Cardiac muscle cell (in vitro differentiated cells and primary cell): ENCODE results near the gene KRT17. TPM values are rescaled to one million over a fixed set of nuclear protein-coding genes. Genes with fewer than 3 reads are reported as not detected.
A peak's percentile ranks its signal among the peaks of the same experiment; 100 is the strongest.

ENCODE experiments used
- DNase-seq, 2 donors: peaks; one replicate each; pipeline versions ENCODE4 v3.0.0 to v3.0.0-alpha.2; 2010 to 2017; ENCODE audit warnings: low read depth in 1 of 2, low spot score in 1 of 2
- H3K27ac ChIP-seq: fragments of 200-600 bp; sonication (generic); 2 replicates; pipeline ENCODE4 v1.5.1; 2016
- H3K27me3 ChIP-seq: fragments of 200-600 bp; sonication (generic); 2 replicates; pipeline ENCODE4 v1.6.0; 2016; ENCODE audit warnings: control low read depth
- H3K36me3 ChIP-seq: fragments of 200-600 bp; sonication (generic); 2 replicates; pipeline ENCODE4 v1.5.1; 2016; ENCODE audit warnings: control low read depth
- H3K4me1 ChIP-seq: fragments of 200-600 bp; sonication (generic); 2 replicates; pipeline ENCODE4 v1.8.1; 2017; ENCODE audit warnings: low read depth, mild to moderate bottlenecking, mixed run types
- H3K4me3 ChIP-seq: fragments of 200-600 bp; sonication (generic); 2 replicates; pipeline ENCODE4 v1.5.1; 2016; ENCODE audit warnings: mild to moderate bottlenecking
- H3K9me3 ChIP-seq: fragments of 200-600 bp; sonication (generic); 2 replicates; pipeline ENCODE4 v1.5.1; 2017; ENCODE audit warnings: low read depth, mild to moderate bottlenecking, control low read depth
- polyA plus RNA-seq: library from polyadenylated mRNA; unstranded; fragments of >200 nt; fragmentation: Nextera tagmentation; extraction: Ambion mirVana; gene quantifications from 2 replicates; pipeline ENCODE4 v1.2.1, GENCODE V29; 2016
- total RNA-seq: library from RNA; depleted of rRNA; stranded (reverse); fragments of >200 nt; gene quantifications from 2 replicates; pipeline ENCODE4 v1.2.3, GENCODE V29; 2016
- TF ChIP-seq, protein P1 (sequence below): IDR thresholded peaks from 2 replicates; pipeline ENCODE4 v1.5.1; 2012; ENCODE audit warnings: low read depth, mild to moderate bottlenecking, low read length

KRT17 gene
- total and polyA plus RNA-seq, 2 experiments from 2014 or later, result 1.2 TPM; not detected in 1

GRCh38 chr17:41655611-41656111, 31.3 kb upstream of the KRT17 start:
- no peak overlapping the region for H3K27ac ChIP-seq
- no peaks in the 10 kb centered on the region for H3K27me3 ChIP-seq
- H3K4me1 ChIP-seq, result no peaks in the 10 kb centered on the region
- TF ChIP-seq, protein P1, sequence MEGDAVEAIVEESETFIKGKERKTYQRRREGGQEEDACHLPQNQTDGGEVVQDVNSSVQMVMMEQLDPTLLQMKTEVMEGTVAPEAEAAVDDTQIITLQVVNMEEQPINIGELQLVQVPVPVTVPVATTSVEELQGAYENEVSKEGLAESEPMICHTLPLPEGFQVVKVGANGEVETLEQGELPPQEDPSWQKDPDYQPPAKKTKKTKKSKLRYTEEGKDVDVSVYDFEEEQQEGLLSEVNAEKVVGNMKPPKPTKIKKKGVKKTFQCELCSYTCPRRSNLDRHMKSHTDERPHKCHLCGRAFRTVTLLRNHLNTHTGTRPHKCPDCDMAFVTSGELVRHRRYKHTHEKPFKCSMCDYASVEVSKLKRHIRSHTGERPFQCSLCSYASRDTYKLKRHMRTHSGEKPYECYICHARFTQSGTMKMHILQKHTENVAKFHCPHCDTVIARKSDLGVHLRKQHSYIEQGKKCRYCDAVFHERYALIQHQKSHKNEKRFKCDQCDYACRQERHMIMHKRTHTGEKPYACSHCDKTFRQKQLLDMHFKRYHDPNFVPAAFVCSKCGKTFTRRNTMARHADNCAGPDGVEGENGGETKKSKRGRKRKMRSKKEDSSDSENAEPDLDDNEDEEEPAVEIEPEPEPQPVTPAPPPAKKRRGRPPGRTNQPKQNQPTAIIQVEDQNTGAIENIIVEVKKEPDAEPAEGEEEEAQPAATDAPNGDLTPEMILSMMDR, result no peak
- DNase-seq, result peak in 1 of 2 donors; percentile 34
- H3K4me3 ChIP-seq, result no peak overlapping the region
- H3K36me3 ChIP-seq, result no peaks in the 10 kb centered on the region
- no peaks in the 10 kb centered on the region for H3K9me3 ChIP-seq

DNA sequence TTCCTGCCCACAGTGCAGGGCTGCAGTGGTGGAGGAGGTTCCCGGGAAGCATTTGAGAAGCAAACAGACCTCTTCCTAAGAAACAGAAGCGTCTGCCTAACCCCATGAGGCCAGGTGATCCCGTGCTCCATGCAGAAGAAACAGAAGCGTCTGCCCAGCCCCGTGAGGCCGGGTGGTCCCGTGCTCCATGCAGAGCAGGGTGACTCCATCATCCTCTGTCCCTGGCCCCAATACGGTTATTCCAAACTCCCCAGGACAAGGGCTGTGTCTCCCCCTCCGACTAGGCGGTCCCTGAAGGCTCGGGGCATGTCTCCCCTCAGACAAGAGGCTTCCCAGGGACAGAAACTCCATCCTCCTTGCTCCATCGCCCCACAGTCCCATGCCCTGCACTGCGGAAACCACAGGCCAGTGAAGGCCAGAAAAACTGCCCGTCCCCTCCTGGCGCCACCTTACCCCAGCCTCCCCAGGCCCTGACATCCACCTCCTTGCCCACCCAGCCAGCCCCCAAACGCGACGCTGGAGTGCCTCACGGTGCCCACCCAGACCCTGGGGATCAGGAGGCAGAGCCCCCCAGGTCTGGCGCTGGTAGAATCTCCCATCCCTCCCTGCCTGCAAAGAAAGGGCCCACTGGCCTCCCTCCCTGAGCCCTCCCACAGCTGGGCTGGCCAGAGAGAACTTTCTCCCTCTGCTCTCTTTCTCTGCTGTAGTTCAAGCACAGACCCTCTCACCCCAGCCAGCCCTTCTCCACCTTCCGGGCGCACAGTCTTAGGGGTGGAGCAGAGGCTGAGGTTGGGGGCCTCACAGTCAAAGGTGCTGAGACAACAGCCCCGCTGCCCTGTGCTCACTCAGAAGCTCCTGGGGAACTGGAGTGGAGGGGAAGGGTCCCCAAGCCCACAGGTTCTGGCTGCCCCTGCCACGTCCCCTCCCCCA, 30.6 kb upstream of the KRT17 start:
- TF ChIP-seq, protein P1, result no peak
- DNase-seq, result no peak
- Histone ChIP-seq H3K27ac (no peak overlapping the region), H3K9me3 (no peaks in the 10 kb centered on the region), H3K4me3 (no peak overlapping the region), H3K36me3 (no peaks in the 10 kb centered on the region), H3K4me1 (no peaks in the 10 kb centered on the region), H3K27me3 (no peaks in the 10 kb centered on the region)

- Histone ChIP-seq H3K4me3 (no peak overlapping the region), H3K4me1 (no peaks in the 10 kb centered on the region), H3K36me3 (no peaks in the 10 kb centered on the region), H3K27me3 (no peaks in the 10 kb centered on the region), H3K27ac (no peak overlapping the region), H3K9me3 (no peaks in the 10 kb centered on the region)
- DNase-seq, result no peak
- TF ChIP-seq, protein P1, result no peak
Observed at GRCh38 chr17:41653892-41654677, 29.7 kb upstream of the KRT17 start.

GRCh38 chr17:41653421-41653820, 29.0 kb upstream of the KRT17 start:
- TF ChIP-seq, protein P1, result no peak
- Histone ChIP-seq H3K27me3 (no peaks in the 10 kb centered on the region), H3K4me1 (no peaks in the 10 kb centered on the region), H3K27ac (no peak overlapping the region), H3K9me3 (no peaks in the 10 kb centered on the region), H3K36me3 (no peaks in the 10 kb centered on the region), H3K4me3 (no peak overlapping the region)
- DNase-seq, result no peak

DNA sequence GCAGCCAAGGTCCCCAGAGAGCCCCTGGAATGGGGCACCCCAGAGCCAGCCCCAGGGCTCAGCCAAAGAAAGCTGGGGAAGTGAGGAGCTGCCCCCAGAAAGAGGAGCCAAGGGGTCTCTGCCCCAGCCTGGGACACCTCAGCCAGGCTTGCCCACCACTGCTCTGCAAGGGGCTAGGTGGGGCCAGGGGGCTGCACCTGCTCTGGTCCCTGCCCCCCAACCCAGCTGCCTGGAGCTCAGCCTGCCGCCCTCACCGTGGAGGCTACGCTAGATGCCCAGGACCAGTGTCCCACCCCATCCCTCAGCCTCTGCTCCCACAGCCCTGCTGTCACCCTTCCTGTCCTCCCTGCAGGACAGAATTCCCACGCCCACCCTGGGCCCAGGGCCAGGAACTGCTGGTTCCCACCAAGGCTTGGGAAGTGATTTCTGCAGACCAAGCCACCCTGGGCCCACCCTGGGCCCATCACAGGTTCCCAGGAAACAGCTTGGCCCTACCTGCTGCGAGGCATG, 28.1 kb upstream of the KRT17 start:
- Histone ChIP-seq H3K4me3 (no peak overlapping the region), H3K27ac (no peak overlapping the region), H3K4me1 (no peaks in the 10 kb centered on the region), H3K27me3 (no peaks in the 10 kb centered on the region), H3K36me3 (no peaks in the 10 kb centered on the region), H3K9me3 (no peaks in the 10 kb centered on the region)
- no peak for DNase-seq
- TF ChIP-seq, protein P1, result no peak
